SW480 (cell line): ENCODE measurements around the gene ITGAD.

ENCODE experiments used
- DNase-seq: peaks from one replicate; pipeline ENCODE4 v3.0.0-alpha.2; 2016; ENCODE audit warnings: low spot score

Gene ITGAD

GRCh38 chr16:31459687-31460581 is 66.8 kb downstream of the ITGAD start:
- peak; percentile 97 for DNase-seq

GRCh38 chr16:31460582-31461002 is 67.5 kb downstream of the ITGAD start:
- peak; percentile 24 for DNase-seq

- DNase-seq, result no peak
Observed at GRCh38 chr16:31461201-31461920, 68.2 kb downstream of the ITGAD start.

- DNase-seq, result no peak
Observed at GRCh38 chr16:31461921-31462804, 69.0 kb downstream of the ITGAD start.

- DNase-seq, result no peak
Observed at GRCh38 chr16:31464348-31464769, 71.2 kb downstream of the ITGAD start.

- DNase-seq, result no peak
Observed at GRCh38 chr16:31464781-31465260, 71.7 kb downstream of the ITGAD start.

GRCh38 chr16:31465788-31466370 is 72.7 kb downstream of the ITGAD start:
- no peak for DNase-seq

GRCh38 chr16:31466381-31466841 is 73.3 kb downstream of the ITGAD start:
- DNase-seq, result no peak

GRCh38 chr16:31467151-31467773 is 74.1 kb downstream of the ITGAD start:
- no peak for DNase-seq

- no peak for DNase-seq
Observed at GRCh38 chr16:31467858-31468257, 74.7 kb downstream of the ITGAD start.

- no peak for DNase-seq
Observed at GRCh38 chr16:31470615-31471014, 77.5 kb downstream of the ITGAD start.

- no peak for DNase-seq
Observed at GRCh38 chr16:31471241-31471874, 78.2 kb downstream of the ITGAD start.

GRCh38 chr16:31471875-31472708 is 79.0 kb downstream of the ITGAD start, which contains the start of gene TGFB1I1:
Gene TGFB1I1 (plus strand): TSS chr16:31472152. CDS start chr16:31472189, 37 bp downstream.
- peak; percentile 52 for DNase-seq

- DNase-seq, result peak; percentile 88
Observed at GRCh38 chr16:31472709-31473203, 79.6 kb downstream of the ITGAD start.

- DNase-seq, result no peak
Observed at GRCh38 chr16:31473264-31473984, 80.3 kb downstream of the ITGAD start.

GRCh38 chr16:31474173-31474714 is 81.1 kb downstream of the ITGAD start:
- no peak for DNase-seq

GRCh38 chr16:31474773-31475738 is 81.9 kb downstream of the ITGAD start:
- no peak for DNase-seq
